Spleen (tissue), 11 donors: ENCODE data around the gene NCOA7. TPM values are rescaled to one million over a fixed set of nuclear protein-coding genes. Genes with fewer than 3 reads are reported as not detected.

Experiments used
- DNase-seq: peaks from one replicate; pipeline ENCODE4 v3.0.0-alpha.2; 2020
- H3K27ac ChIP-seq, 8 donors: fragments of 200-600 bp; sonication (generic) in 7 of 8; 1 replicate in 4 of 8; 2 replicates in 4 of 8; pipeline versions ENCODE4 v1.5.0 to v1.8.0; 2016 to 2021; ENCODE audit warnings: inconsistent platforms in 4 of 8, mild to moderate bottlenecking in 4 of 8, moderate library complexity in 1 of 8
- H3K27me3 ChIP-seq, 7 donors: fragments of 200-600 bp; sonication (generic) in 6 of 7; replicated peaks in 1 of 7; 1 replicate in 4 of 7; 2 replicates in 3 of 7; pipeline versions ENCODE4 v1.5.0 to v1.8.0; 2016 to 2021; ENCODE audit warnings: inconsistent platforms in 3 of 7, mild to moderate bottlenecking in 1 of 7
- H3K36me3 ChIP-seq, 6 donors: fragments of 200-600 bp; sonication (generic) in 5 of 6; 1 replicate in 4 of 6; 2 replicates in 2 of 6; pipeline versions ENCODE4 v1.5.0 to v1.8.0; 2016 to 2021; ENCODE audit warnings: inconsistent platforms in 2 of 6
- H3K4me1 ChIP-seq, 6 donors: fragments of 200-600 bp; sonication (generic) in 5 of 6; 1 replicate in 3 of 6; 2 replicates in 3 of 6; pipeline versions ENCODE4 v1.5.0 to v1.8.0; 2016 to 2021; ENCODE audit warnings: inconsistent platforms in 3 of 6
- H3K4me3 ChIP-seq, 8 donors: fragments of 200-600 bp; sonication (generic) in 7 of 8; 1 replicate in 4 of 8; 2 replicates in 4 of 8; pipeline versions ENCODE4 v1.5.0 to v1.8.0; 2016 to 2021; ENCODE audit warnings: inconsistent platforms in 4 of 8, mild to moderate bottlenecking in 4 of 8, moderate library complexity in 2 of 8
- H3K9me3 ChIP-seq, 8 donors: fragments of 200-600 bp; sonication (generic) in 7 of 8; 1 replicate in 4 of 8; 2 replicates in 4 of 8; pipeline versions ENCODE4 v1.5.0 to v1.8.0; 2016 to 2021; ENCODE audit warnings: inconsistent platforms in 4 of 8
- POLR2A ChIP-seq, 3 donors: fragments of 450-650 bp; IDR thresholded peaks; one replicate each; pipeline ENCODE4 v1.5.1; 2017; ENCODE audit warnings: antibody characterized with exemption in 3 of 3, mild to moderate bottlenecking in 1 of 3
- POLR2AphosphoS5 ChIP-seq, 3 donors: sonication (generic); formaldehyde crosslinking; IDR thresholded peaks; one replicate each; pipeline ENCODE4 v1.5.1; 2017; ENCODE audit warnings: antibody characterized with exemption in 3 of 3
- WGBS, 5 donors: extraction: QIAGEN DNeasy Blood & Tissue Kit in 3 of 5; methylation state at CpG; one replicate each; pipeline versions ENCODE4 v1.1.5 to v1.1.7; 2013 to 2018; 5-methylcytosine and 5-hydroxymethylcytosine counted together
- intact Hi-C: fragments of 100-400 bp; cut with DNase I; formaldehyde crosslinking; loops from one replicate; pipeline ENCODE4 v1.15.0; 2023; ENCODE audit warnings: low total_unique reads
- polyA plus RNA-seq, 3 donors: library from polyadenylated mRNA; stranded (reverse); fragments of 200-250 nt; gene quantifications; one replicate each; pipeline ENCODE4 v1.2.1, GENCODE V29; 2013
- total RNA-seq, 7 donors: library from RNA; depleted of rRNA in 3 of 7; stranded (reverse); fragments of >200 nt in 3 of 7; fragmentation: NEBNext Ultra II Directional in 4 of 7; extraction: Animal tissue kit (Norgen Biotek cat#: 25700) in 4 of 7; gene quantifications; one replicate each; pipeline versions ENCODE4 v1.1.0 to v1.2.1, GENCODE V29; 2016 to 2021
- TF ChIP-seq, protein P1 (sequence below), 11 experiments: fragments of 200-600 bp in 7 of 11; fragments of 450-650 bp in 4 of 11; sonication (generic) in 4 of 11; IDR thresholded peaks in 8 of 11; conservative IDR thresholded peaks in 3 of 11; 1 replicate in 7 of 11; 2 replicates in 4 of 11; pipeline versions ENCODE4 v1.4.0 to v1.8.0; 2016 to 2021; ENCODE audit warnings: antibody characterized with exemption in 11 of 11, inconsistent platforms in 4 of 11, mild to moderate bottlenecking in 1 of 11
- donor health status: healthy with polysubstance abuse.
- donor health status: DM: no; HTN: no; CAD: no; lungs with moderate emphysema.
- donor health status: DM: no; HTN: no; CAD: no.
- donor health status: Bipolar disorder and iron deficiency.
- donor health status: healthy.
- donor health status: DM: no; HTN: no; CAD: no.
- donor health status: DM: yes; HTN: yes; CAD: no.

The NCOA7 gene
- total and polyA plus RNA-seq, 10 donors = 11.8 to 84.3 (median 43.1) TPM

DNA sequence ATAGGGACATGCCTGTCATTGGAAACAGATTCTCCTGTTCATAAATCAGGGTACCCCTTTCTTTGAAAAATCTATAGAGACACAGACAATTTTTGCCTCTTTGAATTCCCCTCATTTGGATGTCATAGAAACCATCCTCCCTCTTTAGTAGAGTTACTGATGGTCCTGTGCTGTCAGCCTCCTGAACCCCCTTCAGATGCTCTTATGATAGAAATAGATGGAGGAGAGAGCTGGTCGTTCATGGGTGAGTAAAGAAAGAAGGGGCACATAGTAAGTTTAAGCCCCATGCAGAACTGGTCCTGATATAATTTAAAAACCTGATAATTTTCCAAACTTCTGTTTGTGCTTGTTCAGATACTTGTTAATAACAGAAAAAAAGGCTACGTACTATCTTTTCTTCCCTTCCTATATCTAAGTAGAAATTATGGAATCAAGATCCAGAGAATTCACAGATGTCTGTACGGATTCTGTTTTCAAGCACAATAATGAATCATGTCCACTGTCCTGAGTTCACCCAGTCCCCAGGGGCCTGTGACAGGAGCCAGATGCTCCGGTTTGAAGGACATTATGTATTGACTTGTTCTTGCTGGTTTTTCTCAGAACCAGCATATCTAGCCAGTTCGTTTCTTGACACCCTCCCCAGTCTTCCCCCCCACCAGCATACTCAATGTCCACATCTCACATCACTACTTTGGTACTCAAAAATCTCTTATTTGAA, 78.1 kb downstream of the NCOA7 start:
- peaks cover 0 to 22% (median 0%) of the 10 kb centered on the region in 6 donors for H3K36me3 ChIP-seq
- no peaks in the 10 kb centered on the region for H3K27me3 ChIP-seq
- intact Hi-C loops = no loop called here
- WGBS, 5 donors = 74 to 90% (median 85%) methylated on average over 5 of the region's 5 CpGs
- TF ChIP-seq POLR2A (IDR thresholded peaks at IDR 0.05) = no peak
- no peak for TF ChIP-seq POLR2AphosphoS5 (IDR thresholded peaks at IDR 0.05)
- TF ChIP-seq, protein P1, sequence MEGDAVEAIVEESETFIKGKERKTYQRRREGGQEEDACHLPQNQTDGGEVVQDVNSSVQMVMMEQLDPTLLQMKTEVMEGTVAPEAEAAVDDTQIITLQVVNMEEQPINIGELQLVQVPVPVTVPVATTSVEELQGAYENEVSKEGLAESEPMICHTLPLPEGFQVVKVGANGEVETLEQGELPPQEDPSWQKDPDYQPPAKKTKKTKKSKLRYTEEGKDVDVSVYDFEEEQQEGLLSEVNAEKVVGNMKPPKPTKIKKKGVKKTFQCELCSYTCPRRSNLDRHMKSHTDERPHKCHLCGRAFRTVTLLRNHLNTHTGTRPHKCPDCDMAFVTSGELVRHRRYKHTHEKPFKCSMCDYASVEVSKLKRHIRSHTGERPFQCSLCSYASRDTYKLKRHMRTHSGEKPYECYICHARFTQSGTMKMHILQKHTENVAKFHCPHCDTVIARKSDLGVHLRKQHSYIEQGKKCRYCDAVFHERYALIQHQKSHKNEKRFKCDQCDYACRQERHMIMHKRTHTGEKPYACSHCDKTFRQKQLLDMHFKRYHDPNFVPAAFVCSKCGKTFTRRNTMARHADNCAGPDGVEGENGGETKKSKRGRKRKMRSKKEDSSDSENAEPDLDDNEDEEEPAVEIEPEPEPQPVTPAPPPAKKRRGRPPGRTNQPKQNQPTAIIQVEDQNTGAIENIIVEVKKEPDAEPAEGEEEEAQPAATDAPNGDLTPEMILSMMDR (IDR thresholded peaks at IDR 0.05 in 8 of 11, conservative IDR thresholded peaks at IDR 0.05 in 3 of 11) = no peak
- H3K4me3 ChIP-seq = no peak overlapping the region
- no peak overlapping the region for H3K27ac ChIP-seq
- H3K9me3 ChIP-seq = no peaks in the 10 kb centered on the region
- no peaks in the 10 kb centered on the region for H3K4me1 ChIP-seq
- no peak for DNase-seq

DNA sequence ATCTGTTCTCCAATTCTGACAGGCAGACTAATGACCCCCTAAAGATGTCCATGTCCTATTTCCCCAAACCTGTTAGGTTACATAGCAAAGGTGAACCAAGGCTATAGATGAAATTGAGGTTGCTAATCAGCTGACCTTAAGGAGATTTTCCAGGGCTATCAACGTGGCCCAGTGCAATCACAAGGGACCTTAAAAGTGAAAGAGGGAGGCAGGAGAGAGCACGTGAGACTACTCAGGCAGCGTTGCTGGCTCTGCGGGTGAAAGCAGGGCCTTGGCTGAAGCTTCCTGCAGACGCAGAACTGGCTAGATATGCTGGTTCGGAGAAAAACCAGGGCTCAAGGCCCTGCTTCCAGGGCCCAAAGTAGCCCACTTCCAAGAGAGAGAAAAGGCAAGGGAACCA, 78.7 kb downstream of the NCOA7 start:
- Histone ChIP-seq H3K36me3 (peaks cover 0 to 27% (median 2%) of the 10 kb centered on the region in 6 donors), H3K4me1 (no peaks in the 10 kb centered on the region), H3K4me3 (no peak overlapping the region), H3K27me3 (no peaks in the 10 kb centered on the region), H3K9me3 (no peaks in the 10 kb centered on the region), H3K27ac (no peak overlapping the region)
- 77 to 88% (median 81%) methylated on average over 6 of the region's 6 CpGs for WGBS, 5 donors
- DNase-seq = no peak
- TF ChIP-seq POLR2AphosphoS5 (IDR thresholded peaks at IDR 0.05) (peak in 1 of 3 donors; percentile 10), POLR2A (IDR thresholded peaks at IDR 0.05) (no peak)
- intact Hi-C loops = no loop called here

DNA sequence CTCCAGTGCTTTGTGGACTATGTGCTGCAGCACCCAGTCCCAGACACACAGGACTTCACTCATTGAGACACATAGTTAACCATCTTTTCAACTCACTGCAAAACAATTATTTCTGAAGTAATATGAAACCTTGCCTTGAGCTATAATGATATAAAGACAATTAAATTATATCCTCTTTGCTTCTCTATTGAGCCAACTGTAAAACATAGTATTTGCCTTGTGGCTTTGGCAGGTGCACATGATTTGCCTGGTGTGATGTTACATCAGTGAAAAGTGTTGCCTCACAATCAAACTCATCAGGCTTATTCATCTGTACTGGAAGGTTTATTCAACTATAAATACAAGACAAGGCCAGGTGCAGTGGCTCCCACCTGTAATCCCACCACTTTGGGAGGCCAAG, 80.6 kb downstream of the NCOA7 start:
- Histone ChIP-seq H3K36me3 (peaks cover 0 to 45% (median 14%) of the 10 kb centered on the region in 6 donors), H3K4me3 (no peak overlapping the region), H3K9me3 (no peaks in the 10 kb centered on the region), H3K27ac (no peak overlapping the region), H3K27me3 (no peaks in the 10 kb centered on the region), H3K4me1 (no peaks in the 10 kb centered on the region)
- no peak for DNase-seq
- TF ChIP-seq POLR2AphosphoS5 (IDR thresholded peaks at IDR 0.05) = no peak
- TF ChIP-seq POLR2A (IDR thresholded peaks at IDR 0.05) = no peak
- TF ChIP-seq, protein P1 (IDR thresholded peaks at IDR 0.05 in 8 of 11, conservative IDR thresholded peaks at IDR 0.05 in 3 of 11) = no peak
- intact Hi-C loops = no loop called here

DNA sequence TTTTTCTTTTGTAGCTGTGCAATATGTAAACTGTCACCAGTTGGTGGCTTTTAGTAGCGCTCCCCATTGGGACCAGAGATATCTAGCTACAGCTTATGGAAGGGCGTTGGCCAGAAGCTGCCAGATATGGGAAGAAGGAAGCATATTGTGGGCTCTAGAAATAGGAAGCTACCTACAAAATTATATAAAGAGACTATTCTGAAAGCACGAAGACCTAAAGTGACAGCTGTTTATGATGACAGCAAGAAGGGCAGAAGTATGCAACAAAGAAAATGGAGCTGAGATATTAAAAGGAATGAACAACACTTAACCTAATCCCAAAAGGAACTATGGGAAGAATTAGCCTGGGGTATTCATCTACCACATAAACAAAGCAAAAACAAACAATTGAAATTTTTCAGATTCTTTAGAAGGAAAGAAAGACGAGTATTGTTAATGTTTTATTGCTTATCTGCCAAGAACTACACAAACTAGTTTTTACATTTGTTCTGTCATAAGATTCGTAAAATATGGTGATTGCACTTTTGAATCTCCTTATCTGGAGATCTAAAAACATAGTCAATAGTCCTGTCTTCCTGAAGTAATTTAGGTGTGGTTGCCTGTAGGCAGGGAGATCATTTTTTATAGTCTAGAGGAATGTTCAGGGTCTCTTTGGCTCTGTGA, 81.6 kb downstream of the NCOA7 start:
- DNase-seq = no peak
- no peak overlapping the region for H3K27ac ChIP-seq
- H3K27me3 ChIP-seq = no peaks in the 10 kb centered on the region
- no peak overlapping the region for H3K4me3 ChIP-seq
- 69 to 81% (median 78%) methylated on average over 5 of the region's 5 CpGs for WGBS, 5 donors
- H3K36me3 ChIP-seq = peaks cover 0 to 54% (median 17%) of the 10 kb centered on the region in 6 donors
- intact Hi-C loops = no loop called here
- no peaks in the 10 kb centered on the region for H3K9me3 ChIP-seq
- no peaks in the 10 kb centered on the region for H3K4me1 ChIP-seq
- TF ChIP-seq POLR2A (IDR thresholded peaks at IDR 0.05) = no peak
- TF ChIP-seq, protein P1 (IDR thresholded peaks at IDR 0.05 in 8 of 11, conservative IDR thresholded peaks at IDR 0.05 in 3 of 11) = no peak
- TF ChIP-seq POLR2AphosphoS5 (IDR thresholded peaks at IDR 0.05) = no peak
